Calu3 (cell line): ENCODE results near the gene CMTM1. TPM values are rescaled to one million over a fixed set of nuclear protein-coding genes. Genes with fewer than 3 reads are reported as not detected.
"Not testable (repeated sequence)": the region's sequence is repeated elsewhere in the genome, so short reads cannot be mapped to it uniquely, and the experiment has no call there.

Source experiments
- BruUV-seq: library from RNA; stranded (reverse); fragments of 400-500 nt; replicated peaks from 2 replicates; lab custom pipeline; 2021; lab: Mats Ljungman, UMichigan
- CTCF ChIA-PET: fragments of 300-600 bp; sonication (Branson Sonifier 250); formaldehyde crosslinking; loops from one replicate; lab custom pipeline; 2022; ENCODE audit warnings: antibody characterized with exemption; lab: Charles Lee
- DNase-seq: peaks from one replicate; pipeline ENCODE4 v3.0.0; 2022
- H3K27ac Mint-ChIP-seq: one replicate; pipeline ENCODE4 v1.8.0; 2022; ENCODE audit warnings: mixed read lengths; ENCODE audit not compliant: unreplicated experiment
- H3K27me3 Mint-ChIP-seq: one replicate; pipeline ENCODE4 v1.8.0; 2022; ENCODE audit warnings: mixed read lengths; ENCODE audit not compliant: unreplicated experiment
- H3K36me3 Mint-ChIP-seq: one replicate; pipeline ENCODE4 v1.8.0; 2022; ENCODE audit warnings: mild to moderate bottlenecking, moderate library complexity, mixed read lengths; ENCODE audit not compliant: insufficient read depth, unreplicated experiment
- H3K4me1 Mint-ChIP-seq: one replicate; pipeline ENCODE4 v1.8.0; 2022; ENCODE audit warnings: mild to moderate bottlenecking, low read depth, mixed read lengths; ENCODE audit not compliant: unreplicated experiment
- H3K4me3 Mint-ChIP-seq: one replicate; pipeline ENCODE4 v1.8.0; 2022; ENCODE audit warnings: mild to moderate bottlenecking, low read depth, moderate library complexity, mixed read lengths; ENCODE audit not compliant: unreplicated experiment
- H3K9me3 Mint-ChIP-seq: one replicate; pipeline ENCODE4 v1.8.0; 2022; ENCODE audit warnings: low read depth, mixed read lengths; ENCODE audit not compliant: unreplicated experiment
- intact Hi-C: fragments of 100-400 bp; cut with micrococcal nuclease; formaldehyde crosslinking; loops from one replicate; pipeline ENCODE4 v1.10.0; 2022; ENCODE audit not compliant: unreplicated experiment
- total RNA-seq: library from RNA; stranded (reverse); gene quantifications from 2 replicates; pipeline ENCODE4 v1.2.3, GENCODE V29; 2022
- TF ChIP-seq, protein P1 (sequence below): fragments of 200-600 bp; IDR thresholded peaks from one replicate; pipeline ENCODE4 v1.8.0; 2022; ENCODE audit warnings: antibody characterized with exemption; ENCODE audit not compliant: unreplicated experiment

CMTM1 gene
- total RNA-seq, 1 experiment from 2014 or later: 72.1 TPM

DNA sequence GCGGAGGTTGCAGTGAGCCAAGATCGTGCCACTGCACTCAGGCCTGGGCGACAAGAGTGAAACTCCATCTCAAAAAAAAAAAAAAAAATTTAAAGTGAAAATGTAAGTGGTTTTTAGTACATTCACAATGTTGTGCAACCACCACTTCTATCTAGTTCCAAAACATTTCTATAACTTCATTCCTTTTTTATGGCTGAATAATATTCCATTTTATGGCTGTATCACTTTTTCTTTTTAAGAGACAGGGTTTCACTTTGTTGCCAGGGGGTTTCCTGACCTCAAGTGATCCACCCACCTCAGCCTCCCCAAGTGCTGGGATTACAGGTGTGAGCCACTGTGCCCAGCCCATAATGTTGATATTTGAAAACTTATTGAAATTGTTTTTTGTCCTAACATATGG is 26.6 kb downstream of the CMTM1 start:
- Mint-ChIP-seq H3K4me1 (peaks cover 7% of the 10 kb centered on the region), H3K27me3 (no peaks in the 10 kb centered on the region), H3K36me3 (peaks cover 4% of the 10 kb centered on the region), H3K4me3 (no peak overlapping the region), H3K9me3 (no peaks in the 10 kb centered on the region), H3K27ac (no peak overlapping the region)
- intact Hi-C loops: no loop called here
- no peak for DNase-seq
- TF ChIP-seq, protein P1, sequence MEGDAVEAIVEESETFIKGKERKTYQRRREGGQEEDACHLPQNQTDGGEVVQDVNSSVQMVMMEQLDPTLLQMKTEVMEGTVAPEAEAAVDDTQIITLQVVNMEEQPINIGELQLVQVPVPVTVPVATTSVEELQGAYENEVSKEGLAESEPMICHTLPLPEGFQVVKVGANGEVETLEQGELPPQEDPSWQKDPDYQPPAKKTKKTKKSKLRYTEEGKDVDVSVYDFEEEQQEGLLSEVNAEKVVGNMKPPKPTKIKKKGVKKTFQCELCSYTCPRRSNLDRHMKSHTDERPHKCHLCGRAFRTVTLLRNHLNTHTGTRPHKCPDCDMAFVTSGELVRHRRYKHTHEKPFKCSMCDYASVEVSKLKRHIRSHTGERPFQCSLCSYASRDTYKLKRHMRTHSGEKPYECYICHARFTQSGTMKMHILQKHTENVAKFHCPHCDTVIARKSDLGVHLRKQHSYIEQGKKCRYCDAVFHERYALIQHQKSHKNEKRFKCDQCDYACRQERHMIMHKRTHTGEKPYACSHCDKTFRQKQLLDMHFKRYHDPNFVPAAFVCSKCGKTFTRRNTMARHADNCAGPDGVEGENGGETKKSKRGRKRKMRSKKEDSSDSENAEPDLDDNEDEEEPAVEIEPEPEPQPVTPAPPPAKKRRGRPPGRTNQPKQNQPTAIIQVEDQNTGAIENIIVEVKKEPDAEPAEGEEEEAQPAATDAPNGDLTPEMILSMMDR: no peak
- BruUV-seq: no TSS peak
- CTCF ChIA-PET: no interaction called here

DNA sequence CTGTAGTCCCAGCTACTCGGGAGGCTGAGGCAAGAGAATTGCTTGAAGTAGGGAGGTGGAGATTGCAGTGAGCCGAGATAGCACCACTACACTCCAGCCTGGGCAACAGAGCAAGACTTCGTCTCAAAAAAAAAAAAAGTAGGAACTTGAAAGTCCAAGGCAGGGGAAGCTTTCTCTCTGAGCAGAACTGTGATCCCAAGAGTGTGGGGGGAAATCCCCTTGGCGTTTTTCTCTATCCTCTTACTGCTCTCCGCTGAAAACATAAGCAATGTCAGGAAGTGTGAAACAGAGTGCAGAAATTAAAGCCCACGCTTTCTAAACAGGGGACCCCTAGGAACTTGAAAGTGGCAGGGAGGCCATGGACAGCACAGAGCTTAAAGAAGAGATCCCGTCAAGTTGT is 28.5 kb downstream of the CMTM1 start:
- BruUV-seq: no TSS peak
- H3K4me3 Mint-ChIP-seq: no peak overlapping the region
- H3K9me3 Mint-ChIP-seq: no peaks in the 10 kb centered on the region
- H3K4me1 Mint-ChIP-seq: no peaks in the 10 kb centered on the region
- TF ChIP-seq, protein P1: no peak
- CTCF ChIA-PET: no interaction called here
- no peaks in the 10 kb centered on the region for H3K27me3 Mint-ChIP-seq
- H3K27ac Mint-ChIP-seq: no peak overlapping the region
- no peaks in the 10 kb centered on the region for H3K36me3 Mint-ChIP-seq
- DNase-seq: no peak
- intact Hi-C loops: no loop called here

DNA sequence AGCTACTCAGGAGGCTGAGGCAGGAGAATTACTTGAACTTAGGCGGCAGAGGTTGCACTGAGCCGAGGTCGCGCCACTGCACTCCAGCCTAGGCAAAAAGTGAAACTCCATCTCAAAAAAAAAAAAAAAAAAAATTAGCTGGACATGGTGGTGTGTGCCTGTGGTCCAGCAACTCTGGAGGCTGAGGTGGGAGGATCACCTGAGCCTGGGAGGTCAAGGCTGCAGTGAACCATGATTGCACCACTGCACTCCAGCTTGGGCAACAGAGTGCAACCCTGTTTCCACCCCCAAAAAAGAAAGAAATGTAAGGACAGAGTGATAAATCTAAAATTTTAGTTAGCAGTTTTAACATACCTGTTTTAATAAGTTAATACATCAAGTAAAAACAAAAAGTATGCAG is 30.3 kb downstream of the CMTM1 start:
- H3K4me1 Mint-ChIP-seq, BruUV-seq, H3K27me3 Mint-ChIP-seq, H3K36me3 Mint-ChIP-seq, H3K4me3 Mint-ChIP-seq, H3K9me3 Mint-ChIP-seq, DNase-seq, intact Hi-C loops, H3K27ac Mint-ChIP-seq: not testable (repeated sequence)
- CTCF ChIA-PET: interaction anchor here (0.6 to 0.7 kb wide), 2 partner anchors 24 to 114 kb away, joined by 3 read pairs; no protein-coding TSS in a partner anchor

DNA sequence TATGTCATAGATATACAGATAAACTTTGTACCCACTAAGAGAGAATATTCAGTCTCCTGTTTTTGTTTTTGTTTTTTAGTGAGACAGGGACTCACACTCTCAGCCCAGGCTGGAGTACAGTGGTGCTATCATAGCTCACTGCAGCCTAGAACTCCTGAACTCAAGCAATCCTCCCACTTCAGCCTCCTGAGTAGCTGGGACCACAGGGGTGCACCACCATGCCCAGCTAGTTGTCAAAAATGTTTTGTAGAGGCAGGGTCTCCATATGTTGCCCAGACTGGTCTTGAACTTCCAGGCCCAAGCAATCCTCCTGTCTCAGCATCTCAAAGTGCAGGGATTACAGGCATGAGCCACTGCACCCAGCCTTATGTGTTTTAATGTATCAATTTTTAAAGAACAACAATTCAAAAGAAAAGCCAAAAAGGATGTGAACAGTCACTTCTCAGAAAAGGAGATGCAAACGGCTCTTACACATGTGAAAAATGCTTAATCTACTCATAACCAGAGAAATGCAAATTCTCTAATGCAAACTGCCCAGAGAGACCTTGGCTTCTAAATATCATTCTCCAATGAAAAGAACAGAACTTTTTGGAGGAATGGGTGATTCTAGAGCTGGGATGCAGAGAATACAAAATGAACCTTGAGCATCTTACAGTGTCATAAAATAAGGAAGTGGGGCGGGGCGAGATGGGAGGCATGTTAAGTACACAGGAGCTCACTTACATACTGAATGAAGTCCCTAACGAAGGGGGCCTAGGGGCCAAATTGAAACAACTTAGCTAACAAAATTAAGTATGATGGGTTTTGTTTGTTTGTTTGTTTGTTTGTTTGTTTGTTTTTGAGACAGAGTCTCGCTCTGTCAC is 31.0 kb downstream of the CMTM1 start:
- Mint-ChIP-seq H3K4me3 (no peak overlapping the region), H3K27ac (no peak overlapping the region), H3K9me3 (peaks cover 6% of the 10 kb centered on the region), H3K4me1 (no peaks in the 10 kb centered on the region), H3K27me3 (no peaks in the 10 kb centered on the region), H3K36me3 (no peaks in the 10 kb centered on the region)
- CTCF ChIA-PET: interaction anchor here (0.7 kb wide), 1 partner anchor 25 kb away, joined by 3 read pairs; no protein-coding TSS in a partner anchor
- intact Hi-C loops: no loop called here
- no TSS peak for BruUV-seq
- TF ChIP-seq, protein P1: no peak
- DNase-seq: no peak

DNA sequence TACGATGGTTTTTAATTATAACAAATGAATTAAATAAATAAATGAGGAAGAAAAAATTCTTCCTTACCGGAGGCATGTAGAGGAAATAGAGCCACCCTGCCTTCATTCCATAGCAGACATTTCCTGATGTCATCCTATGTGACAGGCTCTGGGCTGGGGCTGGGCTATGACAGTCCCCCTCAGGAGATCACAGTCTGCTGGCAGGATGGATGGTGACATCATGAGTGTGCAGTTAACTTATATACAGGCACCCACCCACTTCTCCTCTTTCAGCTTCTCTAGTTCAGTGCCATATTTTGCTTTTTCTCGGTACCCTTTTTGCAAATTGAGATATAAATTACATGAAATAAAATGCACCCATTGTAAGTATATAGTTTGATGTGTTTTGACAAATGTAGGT is 31.9 kb downstream of the CMTM1 start:
- no peak overlapping the region for H3K27ac Mint-ChIP-seq
- intact Hi-C loops: no loop called here
- CTCF ChIA-PET: interaction anchor here (0.6 kb wide), 1 partner anchor 47 kb away, joined by 6 read pairs; no protein-coding TSS in a partner anchor
- TF ChIP-seq, protein P1: no peak
- H3K27me3 Mint-ChIP-seq: no peaks in the 10 kb centered on the region
- H3K4me1 Mint-ChIP-seq: no peaks in the 10 kb centered on the region
- H3K4me3 Mint-ChIP-seq: no peak overlapping the region
- BruUV-seq: no TSS peak
- peaks cover 6% of the 10 kb centered on the region for H3K9me3 Mint-ChIP-seq
- no peak for DNase-seq
- H3K36me3 Mint-ChIP-seq: no peaks in the 10 kb centered on the region
